Measurements from ENCODE around the gene ARHGAP12.

The ARHGAP12 gene

GRCh38 chr10:31952066-31952465, 23.4 kb upstream of the ARHGAP12 start:
- Histone ChIP-seq H3K4me1 (ENCODE audit: insufficient read depth, low read length, poor library complexity, severe bottlenecking) (peaks cover 6% of the 10 kb centered on the region), H3K9ac (ENCODE audit: low read depth, low read length, poor library complexity, severe bottlenecking) (no peak overlapping the region), H3K79me2 (ENCODE audit: insufficient read depth, low read length) (no peaks in the 10 kb centered on the region), H3F3A (ENCODE audit: low read depth) (no peaks in the 10 kb centered on the region), H3K4me3 (ENCODE audit: low read length, poor library complexity, severe bottlenecking) (no peak overlapping the region), H2AFZ (ENCODE audit: low read length) (no peak overlapping the region), H3K9me3 (ENCODE audit: insufficient read depth, low read depth, low read length) (peaks cover 22% of the 10 kb centered on the region; the same call in 1 of the 2 replicates), H3K9me2 (replicated peaks; ENCODE audit: low read depth, low read length) (no peaks in the 10 kb centered on the region), H3K4me2 (ENCODE audit: low read depth, low read length, poor library complexity, severe bottlenecking) (no peak overlapping the region), H3K36me3 (ENCODE audit: insufficient read depth, low read length) (no peaks in the 10 kb centered on the region), H4K20me1 (ENCODE audit: insufficient read depth, low read length, poor library complexity, severe bottlenecking) (no peaks in the 10 kb centered on the region), H3K27me3 (ENCODE audit: insufficient read depth, low read length, poor library complexity, severe bottlenecking) (no peaks in the 10 kb centered on the region)
- no peak for TF ChIP-seq EZH2phosphoT487 (IDR thresholded peaks at IDR 0.05; ENCODE audit: borderline replicate concordance)
- TF ChIP-seq, protein P1, sequence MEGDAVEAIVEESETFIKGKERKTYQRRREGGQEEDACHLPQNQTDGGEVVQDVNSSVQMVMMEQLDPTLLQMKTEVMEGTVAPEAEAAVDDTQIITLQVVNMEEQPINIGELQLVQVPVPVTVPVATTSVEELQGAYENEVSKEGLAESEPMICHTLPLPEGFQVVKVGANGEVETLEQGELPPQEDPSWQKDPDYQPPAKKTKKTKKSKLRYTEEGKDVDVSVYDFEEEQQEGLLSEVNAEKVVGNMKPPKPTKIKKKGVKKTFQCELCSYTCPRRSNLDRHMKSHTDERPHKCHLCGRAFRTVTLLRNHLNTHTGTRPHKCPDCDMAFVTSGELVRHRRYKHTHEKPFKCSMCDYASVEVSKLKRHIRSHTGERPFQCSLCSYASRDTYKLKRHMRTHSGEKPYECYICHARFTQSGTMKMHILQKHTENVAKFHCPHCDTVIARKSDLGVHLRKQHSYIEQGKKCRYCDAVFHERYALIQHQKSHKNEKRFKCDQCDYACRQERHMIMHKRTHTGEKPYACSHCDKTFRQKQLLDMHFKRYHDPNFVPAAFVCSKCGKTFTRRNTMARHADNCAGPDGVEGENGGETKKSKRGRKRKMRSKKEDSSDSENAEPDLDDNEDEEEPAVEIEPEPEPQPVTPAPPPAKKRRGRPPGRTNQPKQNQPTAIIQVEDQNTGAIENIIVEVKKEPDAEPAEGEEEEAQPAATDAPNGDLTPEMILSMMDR (conservative IDR thresholded peaks at IDR 0.05; ENCODE audit: low read length) = no peak

GRCh38 chr10:31949266-31949665, 20.6 kb upstream of the ARHGAP12 start:
- Histone ChIP-seq H3K4me1 (ENCODE audit: insufficient read depth, low read length, poor library complexity, severe bottlenecking) (peaks cover 6% of the 10 kb centered on the region), H3K27me3 (ENCODE audit: insufficient read depth, low read length, poor library complexity, severe bottlenecking) (no peaks in the 10 kb centered on the region), H3K4me3 (ENCODE audit: low read length, poor library complexity, severe bottlenecking) (no peak overlapping the region), H3K9me2 (replicated peaks; ENCODE audit: low read depth, low read length) (no peaks in the 10 kb centered on the region), H3K9me3 (ENCODE audit: insufficient read depth, low read depth, low read length) (peaks cover 11% of the 10 kb centered on the region; the same call in 1 of the 2 replicates), H3F3A (ENCODE audit: low read depth) (no peaks in the 10 kb centered on the region), H3K9ac (ENCODE audit: low read depth, low read length, poor library complexity, severe bottlenecking) (no peak overlapping the region), H3K79me2 (ENCODE audit: insufficient read depth, low read length) (no peaks in the 10 kb centered on the region), H3K4me2 (ENCODE audit: low read depth, low read length, poor library complexity, severe bottlenecking) (no peak overlapping the region), H3K36me3 (ENCODE audit: insufficient read depth, low read length) (no peaks in the 10 kb centered on the region), H4K20me1 (ENCODE audit: insufficient read depth, low read length, poor library complexity, severe bottlenecking) (no peaks in the 10 kb centered on the region), H2AFZ (ENCODE audit: low read length) (no peak overlapping the region)
- TF ChIP-seq, protein P1 (conservative IDR thresholded peaks at IDR 0.05; ENCODE audit: low read length) = no peak
- no peak for TF ChIP-seq EZH2phosphoT487 (IDR thresholded peaks at IDR 0.05; ENCODE audit: borderline replicate concordance)

- Histone ChIP-seq H2AFZ (ENCODE audit: low read length) (no peak overlapping the region), H3K9me3 (ENCODE audit: insufficient read depth, low read depth, low read length) (0 out of 2 replicates have a peak, but pooled peaks cover 2% of the 10 kb centered on the region), H3K9me2 (replicated peaks; ENCODE audit: low read depth, low read length) (no peaks in the 10 kb centered on the region), H3K36me3 (ENCODE audit: insufficient read depth, low read length) (no peaks in the 10 kb centered on the region), H3K27me3 (ENCODE audit: insufficient read depth, low read length, poor library complexity, severe bottlenecking) (no peaks in the 10 kb centered on the region), H3K9ac (ENCODE audit: low read depth, low read length, poor library complexity, severe bottlenecking) (no peak overlapping the region), H4K20me1 (ENCODE audit: insufficient read depth, low read length, poor library complexity, severe bottlenecking) (no peaks in the 10 kb centered on the region), H3K79me2 (ENCODE audit: insufficient read depth, low read length) (no peaks in the 10 kb centered on the region), H3K4me3 (ENCODE audit: low read length, poor library complexity, severe bottlenecking) (no peak overlapping the region), H3F3A (ENCODE audit: low read depth) (no peaks in the 10 kb centered on the region), H3K4me2 (ENCODE audit: low read depth, low read length, poor library complexity, severe bottlenecking) (no peak overlapping the region), H3K4me1 (ENCODE audit: insufficient read depth, low read length, poor library complexity, severe bottlenecking) (peaks cover 6% of the 10 kb centered on the region)
- no peak for TF ChIP-seq EZH2phosphoT487 (IDR thresholded peaks at IDR 0.05; ENCODE audit: borderline replicate concordance)
- TF ChIP-seq, protein P1 (conservative IDR thresholded peaks at IDR 0.05; ENCODE audit: low read length) = no peak
Observed at GRCh38 chr10:31948021-31948420, 19.4 kb upstream of the ARHGAP12 start.

All from Loucy (cell line).